H1 (cell line): Measurements from ENCODE around the gene UBE3B. TPM values are rescaled to one million over a fixed set of nuclear protein-coding genes. Genes with fewer than 3 reads are reported as not detected.
"Not testable (repeated sequence)": the region's sequence is repeated elsewhere in the genome, so short reads cannot be mapped to it uniquely, and the experiment has no call there.

Source experiments
- CTCF ChIA-PET: fragments of 300-600 bp; sonication (Branson Sonifier 250); formaldehyde crosslinking; loops from one replicate; lab custom pipeline; 2021; ENCODE audit not compliant: partially characterized antibody; lab: Charles Lee
- POLR2A ChIA-PET: fragments of 300-600 bp; sonication (Branson Sonifier 250); formaldehyde crosslinking; loops from one replicate; lab custom pipeline; 2021; ENCODE audit warnings: inconsistent platforms; ENCODE audit not compliant: partially characterized antibody; lab: Charles Lee
- DNase-seq, 2 experiments: peaks; one replicate each; pipeline versions ENCODE4 v3.0.0 to v3.0.0-alpha.2; 2010 to 2022; ENCODE audit warnings: low spot score in 2 of 2, low read depth in 1 of 2, mixed read lengths in 1 of 2
- FAIRE-seq: peaks from 2 replicates; lab custom pipeline; 2011; peaks lifted over from hg19 to GRCh38; lab: Jason Lieb, UNC
- H2AFZ ChIP-seq: 2 replicates; pipeline ENCODE4 v1.8.1; 2012; ENCODE audit warnings: low read length, inconsistent platforms
- H2AK5ac ChIP-seq: 2 replicates; pipeline ENCODE4 v1.6.1; 2013; ENCODE audit warnings: low read depth, low read length
- H2BK120ac ChIP-seq: replicated peaks from 2 replicates; pipeline ENCODE3; 2013; ENCODE audit warnings: low read depth, low read length, inconsistent platforms
- H2BK12ac ChIP-seq: 2 replicates; pipeline ENCODE4 v1.6.1; 2013; ENCODE audit warnings: low read depth, low read length
- H2BK15ac ChIP-seq: 2 replicates; pipeline ENCODE4 v1.6.1; 2013; ENCODE audit warnings: low read length
- H2BK20ac ChIP-seq: 2 replicates; pipeline ENCODE4 v1.6.1; 2013; ENCODE audit warnings: low read length
- H2BK5ac ChIP-seq: 2 replicates; pipeline ENCODE4 v1.6.1; 2013; ENCODE audit warnings: low read depth, low read length
- H3K14ac ChIP-seq: 2 replicates; pipeline ENCODE4 v1.6.1; 2013; ENCODE audit warnings: inconsistent platforms; ENCODE audit not compliant: insufficient read length
- H3K18ac ChIP-seq: 2 replicates; pipeline ENCODE4 v1.6.1; 2013; ENCODE audit warnings: low read length; ENCODE audit errors: extremely low read depth
- H3K23ac ChIP-seq: 2 replicates; pipeline ENCODE4 v1.6.1; 2013; ENCODE audit warnings: inconsistent platforms; ENCODE audit not compliant: insufficient read length
- H3K23me2 ChIP-seq: 2 replicates; pipeline ENCODE4 v1.6.1; 2013; ENCODE audit warnings: low read depth, low read length
- H3K27ac ChIP-seq: 2 replicates; pipeline ENCODE4 v1.6.1; 2011; ENCODE audit warnings: low read depth, low read length, inconsistent platforms
- H3K27me3 ChIP-seq, 4 experiments: replicated peaks in 1 of 4; 1 replicate in 1 of 4; 2 replicates in 3 of 4; pipeline versions ENCODE4 v1.6.1 to v1.8.1; 2011 to 2013; ENCODE audit warnings: low read length in 3 of 4, mild to moderate bottlenecking in 3 of 4, inconsistent platforms in 2 of 4, mixed read lengths in 2 of 4, moderate library complexity in 1 of 4; ENCODE audit not compliant: control insufficient read depth in 3 of 4, insufficient read depth in 3 of 4; ENCODE audit errors: extremely low read depth in 1 of 4
- H3K36me3 ChIP-seq, 4 experiments: 2 replicates each; pipeline versions ENCODE4 v1.6.1 to v1.8.1; 2011 to 2013; ENCODE audit warnings: mild to moderate bottlenecking in 4 of 4, low read length in 3 of 4, moderate library complexity in 2 of 4, control low read depth in 1 of 4, inconsistent platforms in 1 of 4; ENCODE audit not compliant: insufficient read depth in 4 of 4, control insufficient read depth in 2 of 4
- H3K4ac ChIP-seq: replicated peaks from 2 replicates; pipeline ENCODE3; 2013; ENCODE audit warnings: low read length, low read depth, mixed read lengths, inconsistent platforms; ENCODE audit not compliant: insufficient read length
- H3K4me1 ChIP-seq, 4 experiments: replicated peaks in 1 of 4; 1 replicate in 1 of 4; 2 replicates in 3 of 4; pipeline versions ENCODE4 v1.6.1 to v1.8.1; 2011 to 2013; ENCODE audit warnings: low read length in 3 of 4, inconsistent platforms in 2 of 4, mixed read lengths in 1 of 4; ENCODE audit not compliant: insufficient read depth in 4 of 4, control insufficient read depth in 3 of 4
- H3K4me2 ChIP-seq, 2 experiments: 2 replicates each; pipeline versions ENCODE4 v1.6.1 to v1.8.1; 2011 to 2013; ENCODE audit warnings: low read depth in 2 of 2, low read length in 2 of 2, control low read depth in 1 of 2, inconsistent platforms in 1 of 2, mild to moderate bottlenecking in 1 of 2; ENCODE audit not compliant: insufficient read depth in 1 of 2
- H3K4me3 ChIP-seq, 4 experiments: fragments of 200-600, 300-600 bp in 1 of 4; sonication (generic), shearing (Covaris generic), sonication (Bioruptor Twin) in 1 of 4; 2 replicates each; pipeline versions ENCODE4 v1.5.1 to v1.8.1; 2011 to 2016; ENCODE audit warnings: low read length in 4 of 4, low read depth in 3 of 4, control low read depth in 2 of 4, inconsistent platforms in 2 of 4, mild to moderate bottlenecking in 2 of 4, mixed read lengths in 1 of 4, moderate library complexity in 1 of 4; ENCODE audit not compliant: insufficient read depth in 2 of 4; ENCODE audit errors: extremely low read depth in 1 of 4
- H3K56ac ChIP-seq: replicated peaks from 2 replicates; pipeline ENCODE3; 2013; ENCODE audit warnings: low read depth, mild to moderate bottlenecking, mixed read lengths, low read length, inconsistent platforms; ENCODE audit not compliant: insufficient read length
- H3K79me1 ChIP-seq: 2 replicates; pipeline ENCODE4 v1.6.1; 2013; ENCODE audit warnings: low read depth, low read length, control low read depth
- H3K79me2 ChIP-seq, 2 experiments: 2 replicates each; pipeline versions ENCODE4 v1.6.1 to v1.8.1; 2012 to 2013; ENCODE audit warnings: low read length in 2 of 2, mild to moderate bottlenecking in 2 of 2, inconsistent platforms in 1 of 2; ENCODE audit not compliant: insufficient read depth in 2 of 2, control insufficient read depth in 1 of 2
- H3K9ac ChIP-seq, 4 experiments: replicated peaks in 1 of 4; 1 replicate in 1 of 4; 2 replicates in 3 of 4; pipeline versions ENCODE4 v1.6.1 to v1.8.1; 2011 to 2013; ENCODE audit warnings: low read depth in 3 of 4, low read length in 3 of 4, control low read depth in 2 of 4, mild to moderate bottlenecking in 2 of 4, moderate library complexity in 2 of 4, inconsistent platforms in 1 of 4; ENCODE audit errors: extremely low read depth in 1 of 4
- H3K9me3 ChIP-seq, 2 experiments: 2 replicates each; pipeline versions ENCODE4 v1.6.1 to v1.8.1; 2012 to 2013; ENCODE audit warnings: mild to moderate bottlenecking in 2 of 2, moderate library complexity in 2 of 2, control low read depth in 1 of 2, inconsistent platforms in 1 of 2, low read depth in 1 of 2, low read length in 1 of 2, mixed read lengths in 1 of 2; ENCODE audit not compliant: insufficient read depth in 2 of 2
- H4K20me1 ChIP-seq, 2 experiments: replicated peaks in 1 of 2; 2 replicates each; pipeline versions ENCODE3 to v1.8.1; 2011 to 2013; ENCODE audit warnings: inconsistent platforms in 2 of 2, low read length in 2 of 2, mild to moderate bottlenecking in 1 of 2; ENCODE audit not compliant: insufficient read depth in 2 of 2, control insufficient read depth in 1 of 2
- H4K5ac ChIP-seq: 2 replicates; pipeline ENCODE4 v1.6.1; 2013; ENCODE audit warnings: low read length, low read depth, mixed read lengths, inconsistent platforms; ENCODE audit not compliant: insufficient read length
- H4K8ac ChIP-seq: 2 replicates; pipeline ENCODE4 v1.8.0; 2013; ENCODE audit warnings: mild to moderate bottlenecking, moderate library complexity, low read length, inconsistent platforms; ENCODE audit not compliant: insufficient read depth; ENCODE audit errors: extremely low read depth
- H4K91ac ChIP-seq: replicated peaks from 2 replicates; pipeline ENCODE3; 2013; ENCODE audit warnings: low read length, mixed read lengths, inconsistent platforms; ENCODE audit not compliant: insufficient read length
- WGBS, 2 experiments: shearing (Covaris generic) in 1 of 2; methylation state at CpG; one replicate each; pipeline versions ENCODE4 v1.1.6 to v1.1.7; 2013 to 2015; ENCODE audit warnings: low lambda C conversion rate in 2 of 2, mixed read lengths in 2 of 2, inconsistent platforms in 1 of 2, low coverage in 1 of 2, missing lambda C conversion rate in 1 of 2; ENCODE audit not compliant: insufficient replicate concordance in 2 of 2, insufficient coverage in 1 of 2, insufficient read length in 1 of 2; ENCODE audit errors: extremely low coverage in 1 of 2, missing lambda C conversion rate in 1 of 2; 5-methylcytosine and 5-hydroxymethylcytosine counted together
- polyA plus RNA-seq, 7 experiments: library from polyadenylated mRNA; depleted of rRNA in 3 of 7; stranded (reverse) in 5 of 7; unstranded in 2 of 7; fragments of >200 nt in 5 of 7; fragments of 200-250 nt in 2 of 7; gene quantifications; 1 replicate in 5 of 7; 2 replicates in 1 of 7; 4 replicates in 1 of 7; pipeline versions ENCODE4 v1.2.1 to v1.2.3, GENCODE V29; 2011 to 2013; ENCODE audit warnings: missing spikeins in 2 of 7, mixed read lengths in 2 of 7
- total RNA-seq: library from RNA; stranded (reverse); fragmentation: NEBNext Ultra II Directional; extraction: Animal tissue kit (Norgen Biotek cat#: 25700); gene quantifications from 2 replicates; pipeline ENCODE4 v1.2.1, GENCODE V29; 2021

The UBE3B gene
- total and polyA plus RNA-seq, 2 of the 8 experiments (the other 6 are each of a cell fraction or from before 2014, with no cell fraction given) = 14.0 to 21.1 TPM

- 81% methylated on average over 3 of the region's 3 CpGs; no CpG with 5 or more reads in 1 of the 2 experiments for WGBS, 2 experiments
- H3K23ac ChIP-seq, FAIRE-seq, H4K20me1 ChIP-seq, H3K9me3 ChIP-seq, H3K4me1 ChIP-seq, H3K4ac ChIP-seq, H4K5ac ChIP-seq, H3K23me2 ChIP-seq, H3K4me2 ChIP-seq, H3K79me2 ChIP-seq, H2BK120ac ChIP-seq, H3K4me3 ChIP-seq, DNase-seq, H2BK15ac ChIP-seq, H2BK12ac ChIP-seq, H2BK20ac ChIP-seq, H3K56ac ChIP-seq, H3K27me3 ChIP-seq, H3K27ac ChIP-seq, H4K8ac ChIP-seq, H3K36me3 ChIP-seq, H3K79me1 ChIP-seq, H2AK5ac ChIP-seq, H3K9ac ChIP-seq, H2AFZ ChIP-seq, H4K91ac ChIP-seq, H3K14ac ChIP-seq, H3K18ac ChIP-seq, POLR2A ChIA-PET, H2BK5ac ChIP-seq: not testable (repeated sequence)
- CTCF ChIA-PET = interaction anchor here (1.2 to 12.4 kb wide), 4 partner anchors 19 to 156 kb away, joined by 3 to 245 read pairs (median 94); partner anchors contain the start of genes KCTD10 and UBE3B
Measured at GRCh38 chr12:109428804-109429203, 48.6 kb upstream of the UBE3B start.
